HG02970 (cell line): Measurements from ENCODE around the gene CDKN2AIP.

ENCODE experiments used
- ATAC-seq: cut with Tn5 transposase; IDR thresholded peaks from one replicate; pipeline ENCODE4 v1.9.1; 2021; ENCODE audit warnings: mild to moderate bottlenecking, moderate library complexity, moderate number of reproducible peaks; ENCODE audit not compliant: unreplicated experiment, low FRiP score

Gene CDKN2AIP

DNA sequence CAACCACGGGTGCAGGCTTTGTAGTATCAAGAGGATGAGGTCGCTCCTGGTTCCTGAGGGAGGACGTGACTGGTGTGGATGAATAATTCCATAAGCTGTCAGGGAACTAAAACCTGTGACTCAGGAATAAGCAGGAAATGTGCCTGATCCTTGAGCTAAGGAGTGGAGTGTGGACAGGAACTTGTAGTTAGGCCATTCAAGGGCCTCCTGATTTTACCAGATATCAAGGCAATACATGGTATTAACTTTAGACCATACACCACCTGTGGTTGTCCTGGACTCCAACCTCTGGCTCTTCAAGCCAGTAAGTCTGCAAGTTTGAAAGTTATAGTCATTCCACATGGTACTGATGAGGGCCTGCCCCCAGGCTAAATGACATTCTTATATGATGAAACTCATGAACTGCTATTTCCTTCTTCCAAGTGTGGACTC lies 48.4 kb downstream of the CDKN2AIP start:
- ATAC-seq, result no peak

DNA sequence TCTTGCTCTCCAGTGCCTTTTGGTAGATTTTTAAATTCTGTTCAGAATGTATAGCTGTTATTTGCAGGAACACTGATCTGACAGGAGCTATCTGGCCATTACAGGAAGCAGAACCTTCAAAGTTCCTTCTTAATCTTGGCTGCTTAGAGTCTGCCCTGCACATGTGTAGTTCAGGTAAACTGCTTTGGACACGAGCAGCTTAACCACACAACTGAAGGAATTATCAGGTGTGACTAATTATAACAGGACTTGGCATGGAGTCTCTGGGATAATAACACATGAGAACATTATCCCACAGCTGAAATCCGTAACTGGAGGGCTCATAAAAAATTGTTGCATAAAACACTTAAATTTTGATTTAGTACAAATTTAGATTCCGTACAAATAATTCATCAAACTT lies 48.8 kb downstream of the CDKN2AIP start:
- ATAC-seq, result no peak

DNA sequence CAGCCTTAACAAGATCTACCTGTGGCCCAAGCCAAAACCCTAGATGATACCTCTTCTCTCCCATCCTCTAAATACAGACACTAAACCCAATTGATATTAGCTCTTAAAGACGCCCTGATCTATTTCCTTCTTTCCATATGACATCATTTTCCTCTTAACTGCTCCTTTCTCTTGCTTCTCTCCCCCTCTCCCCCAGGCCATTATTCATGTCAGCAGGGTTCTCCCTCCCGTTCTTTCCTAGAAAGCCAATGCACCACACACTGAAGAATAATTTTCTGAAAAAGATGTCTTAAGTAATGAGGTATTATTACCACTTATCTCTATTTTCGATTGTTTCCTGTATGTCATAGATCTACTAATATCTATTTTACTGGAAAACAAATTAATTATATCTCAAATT lies 50.7 kb downstream of the CDKN2AIP start:
- no peak for ATAC-seq
